ENCODE measurements around the gene BAIAP2L1. TPM values are rescaled to one million over a fixed set of nuclear protein-coding genes. Genes with fewer than 3 reads are reported as not detected.

The BAIAP2L1 gene
- total and polyA plus RNA-seq, 2 of the 8 experiments (the other 6 are each of a cell fraction or from before 2014, with no cell fraction given), result 19.2 to 42.9 TPM

- TF ChIP-seq BRCA1 (IDR thresholded peaks at IDR 0.05; ENCODE audit: low read depth, low read length), result no peak
- no peak for TF ChIP-seq JUND (IDR thresholded peaks at IDR 0.05; ENCODE audit: low read length)
- no peak for TF ChIP-seq ATF2 (IDR thresholded peaks at IDR 0.05; ENCODE audit: low read length)
- TF ChIP-seq SIN3A (conservative IDR thresholded peaks at IDR 0.05 in 1 of 2, IDR thresholded peaks at IDR 0.05 in 1 of 2; ENCODE audit: low read depth in 1 of 2, low read length in 2 of 2), result no peak
- no peak for TF ChIP-seq MAX (IDR thresholded peaks at IDR 0.05)
Observed at GRCh38 chr7:98276241-98276761, 124.6 kb downstream of the BAIAP2L1 start (continued).
